GM23338 (cell line): ENCODE measurements around the gene SERGEF. TPM values are rescaled to one million over a fixed set of nuclear protein-coding genes. Genes with fewer than 3 reads are reported as not detected.

Experiments
- ATAC-seq: fragments of 200-7000 bp; cut with Tn5 transposase; 3 replicates; pipeline ENCODE4 v1.9.1; 2020
- DNase-seq: peaks from one replicate; pipeline ENCODE4 v3.0.0-alpha.2; 2015; ENCODE audit warnings: low spot score
- H2AFZ ChIP-seq: fragments of 200-600 bp; sonication (generic); 2 replicates; pipeline ENCODE4 v1.8.0; 2016; ENCODE audit warnings: antibody characterized with exemption, mild to moderate bottlenecking, moderate library complexity
- H3F3A ChIP-seq: fragments of 200-600 bp; sonication (generic); replicated peaks from 2 replicates; pipeline ENCODE4 v1.8.0; 2017; ENCODE audit warnings: antibody characterized with exemption, mixed run types, low read depth
- H3K27ac ChIP-seq: fragments of 200-600 bp; sonication (generic); 2 replicates; pipeline ENCODE4 v1.6.1; 2016; ENCODE audit warnings: low read depth
- H3K27me3 ChIP-seq: fragments of 200-600 bp; sonication (generic); 2 replicates; pipeline ENCODE4 v1.8.0; 2016; ENCODE audit warnings: mild to moderate bottlenecking, mixed run types, moderate library complexity; ENCODE audit not compliant: insufficient read depth
- H3K36me3 ChIP-seq: fragments of 200-600 bp; sonication (generic); 2 replicates; pipeline ENCODE4 v1.8.0; 2016; ENCODE audit warnings: mild to moderate bottlenecking; ENCODE audit not compliant: insufficient read depth
- H3K4me1 ChIP-seq: fragments of 200-600 bp; sonication (generic); 2 replicates; pipeline ENCODE4 v1.8.0; 2016; ENCODE audit warnings: mild to moderate bottlenecking, moderate library complexity; ENCODE audit not compliant: insufficient read depth
- H3K4me2 ChIP-seq: fragments of 200-600 bp; sonication (generic); 2 replicates; pipeline ENCODE4 v1.7.1; 2017; ENCODE audit warnings: mixed run types
- H3K4me3 ChIP-seq: fragments of 200-600 bp; sonication (generic); 2 replicates; pipeline ENCODE4 v1.6.1; 2016; ENCODE audit warnings: mixed run types
- H3K79me2 ChIP-seq: fragments of 200-600 bp; sonication (generic); replicated peaks from 2 replicates; pipeline ENCODE4 v1.8.0; 2017; ENCODE audit warnings: mild to moderate bottlenecking; ENCODE audit not compliant: insufficient read depth
- H3K9me2 ChIP-seq: fragments of 200-600 bp; sonication (generic); 2 replicates; pipeline ENCODE4 v1.8.0; 2017; ENCODE audit not compliant: insufficient read depth
- H4K20me1 ChIP-seq: fragments of 200-600 bp; sonication (generic); replicated peaks from 2 replicates; pipeline ENCODE4 v1.8.0; 2017; ENCODE audit warnings: mild to moderate bottlenecking; ENCODE audit not compliant: insufficient read depth
- H3K27ac Mint-ChIP-seq: 2 replicates; pipeline ENCODE4 v1.8.0; 2020; ENCODE audit warnings: inconsistent platforms, mild to moderate bottlenecking, moderate library complexity, mixed read lengths
- H3K27me3 Mint-ChIP-seq: 3 replicates; pipeline ENCODE4 v1.8.0; 2022; ENCODE audit warnings: low read depth, mild to moderate bottlenecking, moderate library complexity, mixed read lengths, inconsistent platforms; ENCODE audit not compliant: insufficient read depth, poor library complexity
- H3K36me3 Mint-ChIP-seq: 3 replicates; pipeline ENCODE4 v1.8.0; 2021; ENCODE audit warnings: low read depth, mild to moderate bottlenecking, inconsistent platforms, moderate library complexity, mixed read lengths
- H3K4me1 Mint-ChIP-seq: 3 replicates; pipeline ENCODE4 v1.8.0; 2020; ENCODE audit warnings: mild to moderate bottlenecking, inconsistent platforms, mixed read lengths
- H3K4me3 Mint-ChIP-seq: 3 replicates; pipeline ENCODE4 v1.8.0; 2021; ENCODE audit warnings: moderate library complexity, mild to moderate bottlenecking, inconsistent platforms, mixed read lengths
- H3K9me3 Mint-ChIP-seq: 3 replicates; pipeline ENCODE4 v1.8.0; 2020; ENCODE audit warnings: moderate library complexity, mild to moderate bottlenecking, inconsistent platforms, mixed read lengths
- CREB1 ChIP-seq: fragments of 250-450 bp; sonication (Bioruptor Pico); IDR thresholded peaks from 2 replicates; pipeline ENCODE4 v1.5.0; 2020; ENCODE audit warnings: low read depth, mild to moderate bottlenecking, moderate library complexity
- CTCF ChIP-seq, 2 experiments: fragments of 200-600 bp in 1 of 2; sonication (generic) in 1 of 2; conservative IDR thresholded peaks; 2 replicates each; pipeline versions ENCODE4 v1.5.1 to v1.6.1; 2016 to 2017; ENCODE audit warnings: antibody characterized with exemption in 2 of 2, low read depth in 2 of 2, mild to moderate bottlenecking in 2 of 2, moderate library complexity in 1 of 2
- ETS1 ChIP-seq: IDR thresholded peaks from 2 replicates; pipeline ENCODE4 v1.6.1; 2016; ENCODE audit warnings: antibody characterized with exemption
- EZH2 ChIP-seq: fragments of 200-600 bp; sonication (generic); IDR thresholded peaks from one replicate; pipeline ENCODE4 v1.8.0; 2017; ENCODE audit warnings: antibody characterized with exemption, mild to moderate bottlenecking, low read depth; ENCODE audit not compliant: unreplicated experiment
- EZH2phosphoT487 ChIP-seq: fragments of 200-600 bp; sonication (generic); IDR thresholded peaks from one replicate; pipeline ENCODE4 v1.8.1; 2018; ENCODE audit warnings: antibody characterized with exemption; ENCODE audit not compliant: unreplicated experiment
- JUNB ChIP-seq: IDR thresholded peaks from one replicate; pipeline ENCODE4 v1.6.1; 2016; ENCODE audit warnings: antibody characterized with exemption; ENCODE audit not compliant: unreplicated experiment
- NANOG ChIP-seq: IDR thresholded peaks from 2 replicates; pipeline ENCODE4 v1.6.1; 2016; ENCODE audit warnings: antibody characterized with exemption, borderline replicate concordance
- POLR2AphosphoS5 ChIP-seq: IDR thresholded peaks from 2 replicates; pipeline ENCODE4 v1.6.1; 2016; ENCODE audit warnings: antibody characterized with exemption, low read depth
- REST ChIP-seq: IDR thresholded peaks from one replicate; pipeline ENCODE4 v1.6.1; 2018; ENCODE audit warnings: antibody characterized with exemption; ENCODE audit not compliant: unreplicated experiment
- STAT1 ChIP-seq: IDR thresholded peaks from one replicate; pipeline ENCODE4 v1.6.1; 2016; ENCODE audit warnings: antibody characterized with exemption; ENCODE audit not compliant: unreplicated experiment
- ZNF114 ChIP-seq: fragments of 250-450 bp; sonication (Bioruptor Pico); IDR thresholded peaks from 2 replicates; pipeline ENCODE4 v1.5.0; 2020; ENCODE audit warnings: mild to moderate bottlenecking, moderate library complexity
- ZNF331 ChIP-seq: fragments of 250-450 bp; sonication (Bioruptor Pico); IDR thresholded peaks from 2 replicates; pipeline ENCODE4 v1.5.0; 2020; ENCODE audit warnings: low read depth, mild to moderate bottlenecking, moderate library complexity
- ZNF462 ChIP-seq: fragments of 250-450 bp; sonication (Bioruptor Pico); IDR thresholded peaks from 2 replicates; pipeline ENCODE4 v1.5.0; 2020; ENCODE audit warnings: mild to moderate bottlenecking, moderate library complexity
- polyA plus RNA-seq: library from polyadenylated mRNA; unstranded; fragments of >200 nt; fragmentation: Nextera tagmentation; extraction: Ambion mirVana; gene quantifications from 2 replicates; pipeline ENCODE4 v1.2.1, GENCODE V29; 2016
- total RNA-seq: library from RNA; depleted of rRNA; stranded (reverse); fragments of >200 nt; shearing (Covaris generic); gene quantifications from 2 replicates; pipeline ENCODE4 v1.2.3, GENCODE V29; 2014

Gene SERGEF
- total and polyA plus RNA-seq, 2 experiments from 2014 or later = 24.2 to 27.9 TPM

- TF ChIP-seq STAT1 (no peak), EZH2 (no peak), ZNF114 (no peak), JUNB (no peak), NANOG (no peak), CREB1 (CRISPR knock-in tag) (no peak), CTCF (conservative IDR thresholded peaks at IDR 0.05; ENCODE audit: low read depth in 2 of 2) (no peak), POLR2AphosphoS5 (no peak), ZNF331 (CRISPR knock-in tag) (no peak), EZH2phosphoT487 (no peak), REST (no peak), ETS1 (no peak), ZNF462 (CRISPR knock-in tag) (no peak)
- Histone ChIP-seq H3K36me3 (no peaks in the 10 kb centered on the region), H3K79me2 (no peaks in the 10 kb centered on the region), H3K9me2 (no peaks in the 10 kb centered on the region), H4K20me1 (no peaks in the 10 kb centered on the region), H3K4me2 (no peak overlapping the region), H3K4me3 (no peak overlapping the region), H3K4me1 (no peaks in the 10 kb centered on the region), H3K27ac (no peak overlapping the region), H3K27me3 (no peaks in the 10 kb centered on the region), H2AFZ (no peak overlapping the region), H3F3A (no peaks in the 10 kb centered on the region)
- ATAC-seq (no peak), DNase-seq (no peak)
- H3K27me3 Mint-ChIP-seq = peaks cover 5% of the 10 kb centered on the region
- H3K4me3 Mint-ChIP-seq = no peak overlapping the region
- H3K27ac Mint-ChIP-seq = no peak overlapping the region
- H3K36me3 Mint-ChIP-seq = no peaks in the 10 kb centered on the region
- H3K4me1 Mint-ChIP-seq = peaks cover 8% of the 10 kb centered on the region
- H3K9me3 Mint-ChIP-seq = no peaks in the 10 kb centered on the region; the same call in 2 of the 3 replicates
Measured at GRCh38 chr11:17772704-17773600, 239.9 kb downstream of the SERGEF start.
